UCSD-AML1 (cell line): ENCODE results near the gene UBE2K.
"Not testable (repeated sequence)": the region's sequence is repeated elsewhere in the genome, so short reads cannot be mapped to it uniquely, and the experiment has no call there.

Experiments
- DNase-seq: peaks from one replicate; lab custom pipeline; 2025; ENCODE audit not compliant: unreplicated experiment; lab: John Stamatoyannopoulos, UW

UBE2K gene, protein sequence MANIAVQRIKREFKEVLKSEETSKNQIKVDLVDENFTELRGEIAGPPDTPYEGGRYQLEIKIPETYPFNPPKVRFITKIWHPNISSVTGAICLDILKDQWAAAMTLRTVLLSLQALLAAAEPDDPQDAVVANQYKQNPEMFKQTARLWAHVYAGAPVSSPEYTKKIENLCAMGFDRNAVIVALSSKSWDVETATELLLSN

DNA sequence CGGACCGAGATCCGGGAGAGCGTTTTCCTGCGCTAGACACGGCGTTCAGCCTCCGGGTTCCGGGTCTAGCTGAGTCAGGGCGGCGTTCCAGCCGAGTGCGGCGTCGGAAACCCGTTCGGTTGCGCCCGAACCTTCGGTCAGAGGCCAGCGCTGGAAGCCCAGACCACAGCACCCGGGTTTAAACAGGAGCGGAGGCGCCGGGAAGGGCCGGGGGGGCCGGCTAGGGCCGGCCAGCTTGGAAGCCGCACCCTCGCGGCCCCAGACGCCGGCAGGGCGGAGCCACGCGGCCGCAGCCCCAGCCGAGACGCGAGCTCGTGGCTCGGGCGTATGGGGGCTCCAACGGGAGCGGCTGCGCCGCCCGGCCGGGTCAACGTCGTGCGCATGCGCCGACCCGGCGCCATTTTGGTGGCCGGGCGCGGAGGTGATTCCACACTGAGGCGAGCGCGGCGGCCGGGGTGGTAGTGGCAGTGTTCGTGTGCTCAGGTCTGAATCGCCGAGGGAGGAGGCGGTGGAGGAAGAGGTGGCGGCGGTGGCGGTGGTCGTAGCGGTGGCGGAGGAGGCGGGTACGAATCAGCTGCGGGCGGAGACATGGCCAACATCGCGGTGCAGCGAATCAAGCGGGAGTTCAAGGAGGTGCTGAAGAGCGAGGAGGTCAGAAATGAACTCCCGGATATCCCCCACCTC, at the start of gene UBE2K:
Gene UBE2K, plus strand, starts transcription at position 397 of the 684 bp plus-strand sequence. Its CDS starts 192 bp downstream, at position 589.
- DNase-seq, result peak; percentile 94

DNA sequence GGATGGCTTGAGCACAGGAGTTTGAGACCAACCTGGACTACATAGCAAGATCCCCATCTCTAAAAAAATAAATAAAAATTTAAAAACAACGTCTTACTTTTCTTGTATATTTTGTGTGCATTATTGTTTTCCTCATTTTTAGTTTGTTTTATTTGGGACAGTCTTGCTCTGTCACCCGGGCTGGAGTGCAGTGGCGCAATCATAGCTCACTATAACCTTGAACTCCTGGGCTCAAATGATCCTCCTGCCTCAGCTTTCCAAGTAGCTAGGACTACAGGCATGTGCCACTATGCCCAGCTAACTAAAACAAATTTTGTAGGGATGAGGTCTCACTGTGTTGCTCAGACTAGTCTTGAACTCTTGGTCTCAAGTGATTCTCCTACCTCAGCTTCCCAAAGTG, 49.7 kb upstream of the UBE2K start:
- DNase-seq, result no peak

DNA sequence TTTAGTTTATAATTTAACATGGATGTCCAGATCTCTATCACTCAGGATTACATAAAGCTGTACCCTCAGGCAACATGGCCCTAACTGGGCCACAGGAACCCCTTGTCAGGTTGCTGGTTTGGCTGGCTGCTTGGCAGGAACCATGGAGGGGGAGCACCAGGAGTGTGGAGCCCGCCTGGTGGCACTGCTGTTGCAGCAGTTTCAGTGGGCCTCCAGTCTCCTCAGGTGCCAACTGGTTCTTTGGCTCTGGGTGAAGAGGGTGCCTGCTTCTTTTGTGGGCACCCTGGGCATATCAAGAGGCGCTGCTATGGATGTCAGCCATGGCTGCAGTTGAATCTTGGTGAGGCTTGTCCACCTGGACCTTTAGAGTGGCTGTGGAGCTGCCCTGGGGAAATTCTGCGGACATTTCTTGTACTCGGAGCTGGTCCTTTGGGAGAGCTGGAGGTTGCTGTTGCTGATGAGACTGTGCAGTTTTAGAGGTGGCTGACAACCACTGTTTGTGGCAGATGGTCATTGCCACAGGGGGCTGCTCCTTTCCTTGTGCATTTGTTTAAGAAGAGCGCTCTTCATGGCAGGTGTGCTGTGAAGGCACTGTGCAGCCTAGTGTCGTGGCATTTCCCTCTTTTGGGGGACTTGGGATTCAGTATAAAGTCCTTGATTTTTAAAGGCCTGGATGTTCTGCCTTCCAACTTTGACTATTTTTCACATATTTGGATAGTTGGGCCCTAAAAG, 48.9 kb upstream of the UBE2K start:
- DNase-seq, result no peak

DNA sequence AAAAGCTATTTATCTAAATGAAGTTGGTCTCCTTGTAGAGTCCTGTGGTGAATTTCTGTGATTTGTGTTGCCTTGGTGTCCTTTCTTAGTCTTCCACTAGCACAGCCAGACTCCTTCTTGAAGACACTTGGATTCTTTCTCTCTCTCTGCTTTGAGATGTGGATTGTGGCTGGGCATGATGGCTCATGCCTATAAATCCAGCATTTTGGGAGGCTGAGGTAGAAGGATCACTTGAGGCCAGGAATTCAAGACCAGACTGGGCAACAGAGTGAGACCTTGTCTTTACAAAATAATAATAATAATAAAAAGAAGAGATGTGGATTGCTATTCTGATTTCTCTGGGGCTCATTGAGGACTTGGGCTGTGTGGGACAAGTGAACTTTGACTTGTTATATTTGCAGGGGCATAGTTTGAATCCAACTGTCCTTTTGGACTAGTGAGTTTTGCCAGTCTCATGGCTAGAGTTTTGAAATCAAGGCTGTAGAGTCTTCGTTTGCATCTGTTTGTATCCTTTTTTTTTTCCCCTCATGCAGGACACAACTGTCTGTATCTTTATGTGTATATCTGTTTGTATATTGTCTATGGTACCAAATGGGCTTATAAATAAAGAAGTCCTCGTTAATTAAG, 48.2 kb upstream of the UBE2K start:
- no peak for DNase-seq

DNA sequence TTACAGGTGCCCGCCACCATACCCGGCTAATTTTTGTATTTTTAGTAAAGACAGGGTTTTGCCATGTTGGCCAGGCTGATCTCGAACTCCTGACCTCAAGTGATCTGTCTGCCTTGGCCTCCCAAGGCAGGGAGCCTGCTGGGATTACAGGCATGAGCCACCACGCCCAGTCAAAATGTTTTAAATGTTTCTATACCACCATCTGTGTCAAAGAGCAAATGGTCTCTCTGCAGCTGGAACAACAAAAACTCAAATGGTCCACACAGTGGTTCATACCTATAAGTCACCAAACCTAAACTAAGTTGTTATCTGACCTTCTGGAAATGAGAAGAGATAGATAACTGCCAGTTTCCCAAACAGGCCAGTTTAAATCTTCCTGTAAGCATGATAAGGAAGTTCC, 46.4 kb upstream of the UBE2K start:
- DNase-seq, result not testable (repeated sequence)

DNA sequence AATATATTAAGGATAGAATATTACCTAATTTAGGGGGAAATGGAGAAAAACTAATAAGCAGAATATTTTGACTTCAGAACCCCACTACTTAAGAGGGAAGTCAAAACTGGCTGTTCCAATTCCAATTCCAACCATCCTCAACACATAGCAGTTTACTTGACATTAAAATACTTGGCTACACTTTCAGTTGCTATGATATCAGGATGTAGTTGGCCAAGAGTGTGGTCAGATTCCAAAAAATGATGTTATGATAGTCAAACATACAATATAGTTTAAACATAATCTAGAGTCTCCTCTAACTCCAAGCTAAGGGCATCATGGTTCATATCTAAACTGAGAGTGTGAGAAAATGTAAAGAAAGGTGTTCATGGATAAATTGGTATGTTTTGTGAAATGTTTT, 42.7 kb upstream of the UBE2K start:
- DNase-seq, result no peak

DNA sequence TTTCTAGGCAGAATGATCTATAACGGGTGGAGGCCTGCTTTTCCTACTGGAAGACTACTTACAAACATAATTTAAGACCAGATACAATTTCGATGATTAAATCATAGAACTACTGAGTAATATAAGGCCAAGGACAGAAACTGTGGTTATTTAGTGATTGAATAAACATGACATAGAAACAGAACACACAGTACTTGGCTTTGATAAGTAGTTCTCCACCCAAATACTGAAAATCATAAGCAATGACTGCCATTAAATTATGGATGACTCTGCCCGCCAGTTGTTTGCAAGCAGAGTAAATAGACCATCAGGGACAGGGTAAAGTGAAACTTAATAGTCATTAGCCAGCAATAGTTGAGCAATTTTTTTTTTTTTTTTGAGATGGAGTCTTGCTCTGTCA, 42.1 kb upstream of the UBE2K start:
- DNase-seq, result no peak

DNA sequence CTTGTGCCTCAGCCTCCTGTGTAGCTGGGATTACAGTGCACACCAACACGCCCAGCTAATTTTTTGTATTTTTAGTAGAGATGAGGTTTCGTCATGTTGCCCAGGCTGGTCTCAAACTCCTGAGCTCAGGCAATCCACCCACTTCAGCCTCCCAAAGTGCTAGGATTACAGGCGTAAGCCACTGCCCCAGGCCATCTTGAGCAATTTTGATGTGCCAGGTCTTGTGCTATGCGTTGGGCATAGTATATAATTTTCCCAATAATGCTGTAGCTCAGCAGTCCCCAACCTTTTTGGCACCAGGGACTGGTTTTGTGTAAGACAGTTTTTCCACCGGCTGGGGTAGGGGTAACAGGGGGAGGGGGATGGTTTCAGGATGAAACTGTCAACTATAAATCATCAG, 41.3 kb upstream of the UBE2K start:
- DNase-seq, result not testable (repeated sequence)

DNA sequence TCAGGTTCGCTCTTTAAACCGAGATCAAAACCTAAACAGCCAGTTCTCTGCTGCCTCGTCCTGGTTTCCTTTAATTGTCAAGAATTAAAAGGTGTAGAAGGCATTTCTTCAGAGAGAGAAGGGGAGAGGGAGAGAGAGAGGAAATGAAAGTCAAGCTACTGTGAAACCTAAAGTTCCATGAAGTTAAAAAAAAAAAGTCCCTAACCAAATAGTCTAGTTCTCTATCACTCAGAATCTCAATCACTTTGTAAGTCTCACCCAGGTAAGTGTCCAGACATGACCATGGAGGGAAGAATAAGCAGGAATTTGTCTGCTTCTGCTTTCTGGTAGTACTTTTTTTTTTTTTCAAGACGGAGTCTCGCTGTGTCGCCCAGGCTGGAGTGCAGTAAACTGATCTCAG, 40.5 kb upstream of the UBE2K start:
- DNase-seq, result no peak

DNA sequence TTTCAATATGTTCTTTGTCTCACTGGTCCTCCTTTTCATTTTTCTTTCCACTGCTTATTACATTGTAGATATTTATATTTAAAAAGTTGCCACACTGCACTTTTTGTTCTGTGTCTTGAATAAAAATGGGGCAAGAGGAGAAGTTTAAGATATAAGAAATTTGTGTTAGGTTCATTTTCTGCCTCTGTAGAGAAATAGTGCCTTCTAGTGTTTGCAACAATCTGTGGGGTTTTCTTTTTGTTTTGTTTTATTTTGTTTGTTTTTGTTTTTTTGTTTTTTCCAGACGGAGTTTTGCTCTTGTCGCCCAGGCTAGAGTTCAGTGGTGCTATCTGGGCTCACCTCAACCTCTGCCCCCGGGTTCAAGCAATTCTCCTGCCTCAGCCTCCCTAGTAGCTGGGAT, 39.2 kb upstream of the UBE2K start:
- DNase-seq, result no peak

DNA sequence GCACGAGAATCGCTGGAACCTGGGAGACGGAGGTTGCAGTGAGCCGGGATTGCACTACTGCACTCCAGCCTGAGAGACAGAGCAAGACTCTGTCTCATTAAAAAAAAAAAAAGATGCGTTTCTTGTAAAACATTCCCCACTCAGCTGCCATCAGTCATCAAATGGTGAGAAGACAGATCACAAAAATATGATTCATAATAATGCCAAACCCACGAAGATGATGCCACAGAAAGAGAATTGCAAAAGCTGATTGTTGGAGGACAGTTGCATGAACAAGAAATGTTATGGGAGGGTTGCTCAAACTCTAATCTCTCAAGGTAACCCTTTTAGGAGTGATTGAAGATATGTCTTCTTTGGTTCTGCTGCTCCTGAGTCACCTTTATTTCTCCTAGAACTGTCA, 37.9 kb upstream of the UBE2K start:
- no peak for DNase-seq

DNA sequence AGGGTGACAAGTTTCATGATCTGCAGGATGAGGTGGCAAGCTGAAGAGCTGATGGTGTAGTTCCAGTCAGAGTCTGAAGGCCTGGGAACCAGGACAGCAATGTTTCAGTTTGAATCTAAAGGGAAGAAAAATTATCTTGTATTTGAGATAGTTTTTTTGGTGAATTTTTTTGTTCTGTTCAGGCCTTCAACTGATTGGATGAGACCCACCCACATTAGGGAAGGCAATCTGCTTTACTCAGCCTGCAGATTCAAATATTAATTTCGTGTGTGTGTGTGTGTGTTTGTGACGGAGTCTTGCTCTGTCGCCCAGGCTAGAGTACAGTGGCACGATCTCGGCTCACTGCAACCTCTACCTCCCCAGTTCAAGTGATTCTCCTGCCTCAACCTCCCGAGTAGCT, 37.2 kb upstream of the UBE2K start:
- no peak for DNase-seq

DNA sequence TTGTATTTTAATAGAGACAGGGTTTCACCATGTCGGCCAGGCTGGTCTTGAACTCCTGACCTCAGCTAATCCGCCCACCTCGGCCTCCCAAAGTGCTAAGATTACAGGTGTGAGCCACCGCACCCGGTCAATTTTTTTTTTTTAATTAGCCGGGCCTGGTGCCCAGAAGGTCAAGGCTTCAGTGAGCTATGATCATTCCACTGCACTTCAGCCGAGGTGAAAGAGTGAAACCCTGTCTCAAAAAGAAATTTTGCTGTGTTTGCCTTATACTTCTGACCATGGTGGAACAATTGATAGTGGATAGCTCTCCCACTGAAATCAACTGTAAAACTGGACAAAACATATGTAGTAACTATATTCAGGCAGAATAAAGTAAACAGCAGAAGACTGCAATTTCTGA, 35.3 kb upstream of the UBE2K start:
- no peak for DNase-seq

DNA sequence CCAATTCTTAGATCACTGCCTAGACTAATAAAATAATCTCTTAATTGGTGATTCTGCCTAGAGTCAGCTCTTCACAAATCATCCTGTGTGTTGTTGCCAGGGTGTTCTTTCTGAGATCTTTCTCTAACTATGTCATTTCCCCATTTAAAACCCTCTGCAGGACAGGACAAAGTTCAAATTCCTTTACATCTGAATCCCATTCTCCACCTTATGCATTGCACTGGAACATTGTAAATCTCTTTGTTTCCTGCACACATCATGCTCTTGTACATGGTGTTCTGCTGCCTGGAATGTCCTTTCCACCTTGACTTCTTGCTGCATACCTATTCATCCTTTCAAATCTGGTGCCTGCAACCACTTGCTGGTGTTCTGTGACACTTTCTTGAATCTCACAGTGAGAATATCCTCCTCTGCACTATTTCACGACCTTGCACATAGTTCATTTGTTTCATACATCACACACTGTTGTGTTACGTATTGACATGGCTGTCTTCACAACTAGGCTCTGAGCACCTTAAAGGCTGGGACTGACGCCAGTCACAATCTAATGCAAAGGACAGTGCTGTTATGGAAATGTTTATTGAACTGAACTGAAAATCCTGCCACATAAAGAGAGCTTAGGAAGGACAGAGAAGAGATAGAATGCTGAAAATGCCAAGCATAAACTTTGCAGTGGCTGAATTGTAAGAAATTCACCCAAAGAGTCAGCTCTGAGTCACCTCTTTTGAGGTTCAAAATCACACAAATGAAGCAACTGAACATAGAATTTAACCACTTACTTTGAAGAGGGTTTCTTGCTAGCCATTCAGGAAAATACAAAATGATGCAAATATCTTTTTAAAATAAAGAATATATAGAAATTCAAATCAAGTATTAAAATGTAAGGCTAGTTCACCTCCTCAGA, 32.9 kb upstream of the UBE2K start:
- no peak for DNase-seq

DNA sequence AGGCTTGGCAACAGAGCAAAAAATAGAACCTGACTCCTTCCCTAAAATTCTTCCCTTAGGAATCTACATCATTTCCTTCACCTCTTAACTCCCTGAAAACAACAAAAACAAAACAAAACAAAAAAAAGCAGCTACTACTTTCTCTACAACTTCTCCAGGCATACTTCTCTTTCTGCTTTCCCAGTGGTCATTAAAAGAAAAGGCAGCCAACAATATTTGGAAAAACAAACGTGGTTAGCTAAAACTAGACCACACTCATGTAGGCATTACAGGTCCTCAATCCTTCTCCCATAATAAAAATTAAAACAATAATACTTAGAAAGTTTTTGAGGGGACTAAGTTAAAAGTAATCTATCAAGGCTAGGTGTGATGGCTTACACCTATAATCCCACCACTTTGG, 30.2 kb upstream of the UBE2K start:
- no peak for DNase-seq

DNA sequence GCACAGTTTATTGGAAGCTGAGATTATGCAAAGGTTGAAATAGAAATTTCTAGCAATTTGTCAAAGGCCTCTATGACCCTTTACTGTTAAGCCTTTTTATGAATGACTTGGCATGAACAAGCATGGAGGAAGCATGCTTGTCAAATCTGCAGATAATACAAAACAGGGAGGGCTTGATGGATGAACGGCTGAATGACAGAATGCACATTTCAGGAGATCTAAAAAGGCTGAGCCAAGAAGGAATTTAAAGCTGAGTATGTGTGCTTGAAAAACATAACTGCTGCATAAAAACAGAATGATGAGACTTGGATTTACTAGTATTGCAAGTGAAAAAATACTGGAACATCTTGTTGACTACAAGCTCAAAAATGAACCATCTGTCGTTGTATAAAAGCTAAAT, 29.0 kb upstream of the UBE2K start:
- no peak for DNase-seq

DNA sequence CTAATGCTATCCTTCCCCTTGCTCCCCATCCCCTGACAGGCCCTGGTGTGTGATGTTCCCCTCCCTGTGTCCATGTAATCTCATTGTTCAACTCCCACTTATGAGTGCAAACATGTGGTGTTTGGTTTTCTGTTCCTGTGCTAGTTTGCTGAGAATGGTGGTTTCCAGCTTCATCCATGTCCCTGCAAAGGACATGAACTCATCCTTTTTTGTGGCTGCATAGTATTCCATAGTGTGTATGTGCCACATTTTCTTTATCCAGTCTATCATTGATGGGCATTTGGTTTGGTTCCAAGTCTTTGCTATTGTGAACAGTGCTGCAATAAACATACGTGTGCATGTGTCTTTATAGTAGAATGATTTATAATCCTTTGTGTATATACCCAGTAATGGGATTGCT, 27.6 kb upstream of the UBE2K start:
- not testable (repeated sequence) for DNase-seq

DNA sequence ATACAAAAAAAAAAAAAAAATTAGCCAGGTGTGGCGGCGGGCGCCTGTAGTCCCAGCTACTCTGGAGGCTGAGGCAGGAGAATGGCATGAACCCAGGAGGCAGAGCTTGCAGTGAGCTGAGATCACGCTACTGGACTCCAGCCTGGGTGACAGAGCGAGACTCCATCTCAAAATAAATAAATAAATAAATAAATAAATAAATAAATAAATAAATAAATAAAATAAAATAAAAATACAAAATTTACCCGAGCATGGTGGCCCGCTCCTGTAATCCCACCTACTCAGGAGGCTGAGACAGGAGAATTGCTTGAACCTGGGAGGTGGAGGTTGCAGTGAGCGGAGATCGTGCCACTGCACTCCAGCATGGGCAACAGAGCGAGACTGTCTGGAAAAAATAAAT, 22.3 kb upstream of the UBE2K start:
- not testable (repeated sequence) for DNase-seq

DNA sequence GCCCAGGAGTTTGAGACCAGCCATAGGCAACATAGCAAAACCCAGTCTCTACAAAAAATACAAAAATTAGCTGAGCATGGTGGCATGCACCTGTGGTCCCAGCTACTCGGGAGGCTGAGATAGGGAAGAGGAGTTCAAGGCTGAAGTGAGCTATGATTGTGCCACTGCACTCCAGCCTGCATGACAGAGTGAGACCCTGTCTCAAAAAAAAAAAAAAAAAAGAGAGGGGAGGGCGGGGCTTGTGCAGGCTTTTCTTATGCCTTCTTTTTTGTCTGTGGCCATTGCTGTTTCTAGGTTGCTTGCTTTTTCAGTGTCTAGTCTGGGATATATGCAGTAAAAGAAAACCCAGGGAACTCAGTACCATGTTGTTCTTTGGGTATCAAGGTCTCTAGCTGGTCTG, 16.9 kb upstream of the UBE2K start:
- not testable (repeated sequence) for DNase-seq

DNA sequence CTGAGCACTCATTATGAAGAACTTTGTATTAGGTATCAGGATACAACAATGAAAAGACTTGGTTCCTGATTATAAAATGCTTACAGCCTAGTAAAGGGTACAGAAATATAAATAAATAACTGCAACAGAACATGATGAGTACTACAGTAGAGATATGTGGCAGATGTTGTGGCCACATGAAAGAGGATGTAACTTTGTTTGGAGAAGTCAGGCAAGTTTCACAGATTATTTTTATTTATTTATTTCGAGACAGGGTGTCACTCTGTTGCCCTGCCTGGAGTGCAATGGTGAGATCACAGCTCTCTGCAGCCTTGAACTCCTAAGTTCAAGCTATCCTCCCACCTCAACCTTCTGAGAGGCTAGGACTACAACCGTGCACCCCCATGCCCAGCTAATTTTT, 15.8 kb upstream of the UBE2K start:
- DNase-seq, result no peak

DNA sequence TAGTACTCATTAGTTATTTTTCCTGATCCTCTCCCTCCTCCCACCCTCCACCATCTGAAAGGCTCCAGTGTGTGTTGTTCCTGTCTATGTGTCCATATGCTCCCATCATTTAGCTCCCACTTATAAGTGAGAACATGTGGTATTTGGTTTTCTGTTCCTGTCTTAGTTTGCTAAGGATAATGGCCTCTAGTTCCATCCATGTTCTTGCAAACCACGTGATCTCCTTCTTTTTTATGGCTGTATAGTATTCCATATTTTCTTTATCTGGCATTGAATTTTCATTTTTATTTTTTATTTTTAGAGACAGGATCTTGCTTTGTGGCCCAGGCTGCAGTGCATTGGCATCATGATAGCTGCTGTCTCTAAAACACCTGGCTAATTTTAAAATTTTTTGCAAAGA, 11.9 kb upstream of the UBE2K start:
- no peak for DNase-seq
